Vagina (tissue), 2 donors: ENCODE data around the gene RHEB. TPM values are rescaled to one million over a fixed set of nuclear protein-coding genes. Genes with fewer than 3 reads are reported as not detected.
A peak's percentile ranks its signal among the peaks of the same experiment; 100 is the strongest.

Source experiments
- DNase-seq, 2 donors: peaks; one replicate each; pipeline ENCODE4 v3.0.0-alpha.2; 2017; ENCODE audit errors: extremely low spot score in 2 of 2
- H3K27ac ChIP-seq: fragments of 200-600 bp; sonication (generic); one replicate; pipeline ENCODE4 v1.5.1; 2019
- H3K27me3 ChIP-seq: fragments of 200-600 bp; sonication (generic); one replicate; pipeline ENCODE4 v1.5.1; 2019
- H3K36me3 ChIP-seq, 2 donors: fragments of 200-600 bp; sonication (generic); one replicate each; pipeline ENCODE4 v1.5.1; 2017 to 2019
- H3K4me1 ChIP-seq: fragments of 200-600 bp; sonication (generic); one replicate; pipeline ENCODE4 v1.5.1; 2019
- H3K4me3 ChIP-seq, 2 donors: fragments of 200-600 bp; sonication (generic); 1 replicate in 1 of 2; 2 replicates in 1 of 2; pipeline ENCODE4 v1.5.1; 2016 to 2019
- H3K9me3 ChIP-seq: fragments of 200-600 bp; sonication (generic); one replicate; pipeline ENCODE4 v1.5.1; 2019
- POLR2A ChIP-seq, 2 donors: fragments of 450-650 bp; IDR thresholded peaks; one replicate each; pipeline ENCODE4 v1.6.1; 2017; ENCODE audit warnings: antibody characterized with exemption in 2 of 2, mild to moderate bottlenecking in 2 of 2, moderate library complexity in 2 of 2
- POLR2AphosphoS5 ChIP-seq, 2 donors: sonication (generic); formaldehyde crosslinking; IDR thresholded peaks; one replicate each; pipeline ENCODE4 v1.9.0; 2017; ENCODE audit warnings: antibody characterized with exemption in 2 of 2, mild to moderate bottlenecking in 2 of 2, low read depth in 1 of 2; ENCODE audit not compliant: insufficient read depth in 1 of 2
- intact Hi-C: fragments of 100-400 bp; cut with DNase I; formaldehyde crosslinking; loops from one replicate; pipeline ENCODE4 v1.15.1; 2023
- total RNA-seq: library from RNA; depleted of rRNA; stranded (reverse); fragments of >200 nt; gene quantifications from one replicate; pipeline ENCODE4 v1.2.3, GENCODE V29; 2016
- TF ChIP-seq, protein P1 (sequence below), 3 experiments: fragments of 450-650 bp in 2 of 3; fragments of 200-600 bp in 1 of 3; sonication (generic) in 1 of 3; IDR thresholded peaks; one replicate each; pipeline ENCODE4 v1.5.1; 2017 to 2019; ENCODE audit warnings: antibody characterized with exemption in 3 of 3, mild to moderate bottlenecking in 2 of 3, moderate library complexity in 2 of 3

The RHEB gene
- total RNA-seq, 1 donor from 2014 or later = 74.2 TPM

DNA sequence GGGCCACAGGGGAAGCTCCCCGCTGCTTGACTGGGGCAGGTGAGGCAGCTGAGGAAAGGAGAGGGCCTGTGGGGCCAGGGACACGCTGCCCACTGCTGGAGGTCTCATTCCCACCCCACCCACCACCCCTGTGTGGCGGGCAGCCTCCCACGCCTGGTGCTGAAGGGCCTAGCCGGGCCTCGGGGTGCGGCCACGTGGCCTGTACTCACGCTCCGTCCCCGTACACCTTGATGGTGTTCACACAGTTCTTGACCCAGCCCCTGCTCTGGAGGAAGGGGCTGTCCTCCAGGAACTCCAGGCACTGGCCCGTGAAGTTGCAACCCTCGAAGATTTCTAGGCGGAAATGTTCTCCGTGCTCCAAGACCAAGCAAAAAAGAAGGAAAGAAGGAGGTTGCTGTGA lies 83.7 kb downstream of the RHEB start:
- TF ChIP-seq POLR2AphosphoS5 (IDR thresholded peaks at IDR 0.05; ENCODE audit: insufficient read depth in 1 of 2, low read depth in 1 of 2) = no peak
- no peak for TF ChIP-seq POLR2A (IDR thresholded peaks at IDR 0.05)
- TF ChIP-seq, protein P1, sequence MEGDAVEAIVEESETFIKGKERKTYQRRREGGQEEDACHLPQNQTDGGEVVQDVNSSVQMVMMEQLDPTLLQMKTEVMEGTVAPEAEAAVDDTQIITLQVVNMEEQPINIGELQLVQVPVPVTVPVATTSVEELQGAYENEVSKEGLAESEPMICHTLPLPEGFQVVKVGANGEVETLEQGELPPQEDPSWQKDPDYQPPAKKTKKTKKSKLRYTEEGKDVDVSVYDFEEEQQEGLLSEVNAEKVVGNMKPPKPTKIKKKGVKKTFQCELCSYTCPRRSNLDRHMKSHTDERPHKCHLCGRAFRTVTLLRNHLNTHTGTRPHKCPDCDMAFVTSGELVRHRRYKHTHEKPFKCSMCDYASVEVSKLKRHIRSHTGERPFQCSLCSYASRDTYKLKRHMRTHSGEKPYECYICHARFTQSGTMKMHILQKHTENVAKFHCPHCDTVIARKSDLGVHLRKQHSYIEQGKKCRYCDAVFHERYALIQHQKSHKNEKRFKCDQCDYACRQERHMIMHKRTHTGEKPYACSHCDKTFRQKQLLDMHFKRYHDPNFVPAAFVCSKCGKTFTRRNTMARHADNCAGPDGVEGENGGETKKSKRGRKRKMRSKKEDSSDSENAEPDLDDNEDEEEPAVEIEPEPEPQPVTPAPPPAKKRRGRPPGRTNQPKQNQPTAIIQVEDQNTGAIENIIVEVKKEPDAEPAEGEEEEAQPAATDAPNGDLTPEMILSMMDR (IDR thresholded peaks at IDR 0.05) = no peak
- Histone ChIP-seq H3K36me3 (no peaks in the 10 kb centered on the region), H3K27me3 (no peaks in the 10 kb centered on the region), H3K27ac (peak overlapping the region; percentile 87), H3K4me3 (no peak overlapping the region), H3K9me3 (no peaks in the 10 kb centered on the region), H3K4me1 (peaks cover 50% of the 10 kb centered on the region)
- no peak for DNase-seq
- intact Hi-C loops = no loop called here

DNA sequence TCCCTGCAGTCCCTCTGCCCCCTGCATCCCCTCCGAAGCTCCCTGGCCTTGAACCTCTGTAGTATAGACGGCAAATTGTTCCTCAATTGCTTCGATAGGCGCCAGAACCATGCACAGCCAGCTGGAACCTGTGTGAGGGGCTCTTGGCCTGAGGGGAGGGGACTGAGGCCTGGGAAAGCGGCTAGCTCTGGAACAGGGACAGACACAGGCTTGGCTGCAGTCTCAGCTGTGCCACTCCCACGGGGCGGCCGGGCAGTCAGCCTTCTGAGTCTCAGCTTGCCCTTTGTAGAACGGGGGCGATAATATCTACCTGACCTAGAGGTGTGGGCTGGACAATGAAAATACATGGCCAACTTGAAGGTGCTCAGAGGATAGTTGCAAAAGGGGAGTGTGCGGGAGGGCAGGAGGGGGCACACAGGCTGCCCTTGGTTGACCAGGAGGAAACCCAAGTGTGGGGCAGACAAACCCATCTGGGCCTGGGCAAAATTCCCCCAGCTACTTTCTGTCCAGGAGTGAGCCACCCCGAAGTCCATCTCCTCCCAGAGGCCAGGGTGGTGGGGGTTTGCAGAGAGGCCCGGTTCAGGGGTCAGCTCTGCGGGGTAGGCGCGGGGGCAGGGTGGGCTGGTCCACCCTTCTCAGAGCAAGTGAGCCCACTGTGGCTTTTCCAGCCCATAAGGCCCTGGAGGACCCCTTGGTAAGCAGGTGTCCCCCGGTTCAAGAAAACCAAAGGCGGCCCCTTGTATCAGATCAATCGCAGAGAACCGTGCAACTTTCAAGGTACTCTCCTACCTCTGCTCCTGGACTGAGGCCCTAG lies 84.4 kb downstream of the RHEB start:
- TF ChIP-seq, protein P1 (IDR thresholded peaks at IDR 0.05) = no peak
- TF ChIP-seq POLR2AphosphoS5 (IDR thresholded peaks at IDR 0.05; ENCODE audit: insufficient read depth in 1 of 2, low read depth in 1 of 2) (no peak), POLR2A (IDR thresholded peaks at IDR 0.05) (no peak)
- Histone ChIP-seq H3K4me3 (no peak overlapping the region), H3K4me1 (peaks cover 45% of the 10 kb centered on the region), H3K36me3 (no peaks in the 10 kb centered on the region), H3K27ac (peak overlapping the region; percentile 87), H3K27me3 (no peaks in the 10 kb centered on the region), H3K9me3 (no peaks in the 10 kb centered on the region)
- intact Hi-C loops = no loop called here
- no peak for DNase-seq

DNA sequence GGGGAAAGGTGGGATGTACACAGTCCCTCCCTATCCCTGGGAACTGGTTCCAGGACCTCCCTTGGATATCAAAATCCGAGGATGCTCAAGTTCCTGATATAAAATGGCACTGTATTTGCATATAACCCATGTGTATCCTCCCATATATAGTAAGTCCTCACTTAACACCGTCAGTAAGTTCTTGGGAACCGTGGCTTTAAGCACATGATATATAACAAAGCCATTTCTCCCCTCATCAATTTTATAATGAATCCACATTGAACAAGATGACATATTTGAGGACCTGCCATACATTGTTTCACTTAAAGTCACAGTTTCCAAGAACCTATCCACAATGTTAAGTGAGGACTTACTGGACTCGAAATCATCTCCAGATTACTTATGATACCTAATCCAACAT lies 85.1 kb downstream of the RHEB start:
- Histone ChIP-seq H3K27me3 (no peaks in the 10 kb centered on the region), H3K4me1 (peaks cover 45% of the 10 kb centered on the region), H3K4me3 (no peak overlapping the region), H3K27ac (no peak overlapping the region), H3K9me3 (no peaks in the 10 kb centered on the region), H3K36me3 (no peaks in the 10 kb centered on the region)
- intact Hi-C loops = no loop called here
- no peak for TF ChIP-seq POLR2AphosphoS5 (IDR thresholded peaks at IDR 0.05; ENCODE audit: insufficient read depth in 1 of 2, low read depth in 1 of 2)
- TF ChIP-seq POLR2A (IDR thresholded peaks at IDR 0.05) = no peak
- TF ChIP-seq, protein P1 (IDR thresholded peaks at IDR 0.05) = no peak
- DNase-seq = no peak

DNA sequence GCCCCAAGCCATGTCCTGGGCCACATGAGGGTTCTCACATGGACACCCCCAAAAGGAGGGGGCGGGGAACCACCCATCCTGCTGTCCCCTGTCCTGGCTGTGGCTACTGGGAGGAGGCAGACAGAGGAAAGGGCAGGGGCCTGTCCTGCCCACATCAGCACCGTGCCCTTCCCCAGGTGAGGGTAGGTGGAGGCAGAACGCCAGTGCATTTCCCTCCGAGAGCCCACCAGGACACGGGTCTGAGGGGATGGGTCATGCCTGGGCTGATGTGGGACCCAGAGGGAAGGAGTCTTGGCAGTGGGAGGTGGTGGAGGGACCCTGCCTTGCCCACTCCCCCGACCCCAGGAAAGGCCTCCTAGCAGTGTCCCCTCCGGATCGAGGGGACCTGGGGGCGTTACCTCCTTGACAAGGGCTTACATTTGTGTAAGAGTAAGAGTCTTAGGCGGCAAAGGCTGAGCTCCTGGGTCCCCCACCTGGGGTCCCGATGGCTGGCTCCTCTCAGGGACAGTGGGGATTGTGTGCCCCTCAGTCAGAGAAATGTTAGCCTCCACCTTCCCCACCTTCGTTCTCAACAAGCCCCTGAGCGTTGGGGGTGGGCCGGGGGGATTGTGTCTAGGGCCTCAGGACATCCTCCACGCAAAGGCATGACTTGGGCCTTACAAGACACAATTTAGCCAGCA lies 85.8 kb downstream of the RHEB start:
- H3K36me3 ChIP-seq = no peaks in the 10 kb centered on the region
- H3K27ac ChIP-seq = peak overlapping the region; percentile 15
- DNase-seq = no peak
- no peak for TF ChIP-seq POLR2A (IDR thresholded peaks at IDR 0.05)
- TF ChIP-seq, protein P1 (IDR thresholded peaks at IDR 0.05) = no peak
- TF ChIP-seq POLR2AphosphoS5 (IDR thresholded peaks at IDR 0.05; ENCODE audit: insufficient read depth in 1 of 2, low read depth in 1 of 2) = no peak
- H3K4me3 ChIP-seq = no peak overlapping the region
- H3K9me3 ChIP-seq = no peaks in the 10 kb centered on the region
- H3K4me1 ChIP-seq = peaks cover 49% of the 10 kb centered on the region
- no peaks in the 10 kb centered on the region for H3K27me3 ChIP-seq
- intact Hi-C loops = no loop called here
